K562 (cell line): Measurements from ENCODE around the gene MLH3. TPM values are rescaled to one million over a fixed set of nuclear protein-coding genes. Genes with fewer than 3 reads are reported as not detected.

Experiments used
- DACH1 ChIP-seq: fragments of 450-650 bp; IDR thresholded peaks from 2 replicates; pipeline ENCODE4 v1.6.1; 2018; ENCODE audit not compliant: partially characterized antibody
- polyA plus RNA-seq, 8 experiments: library from polyadenylated mRNA; depleted of rRNA in 4 of 8; stranded (reverse) in 5 of 8; unstranded in 3 of 8; fragments of >200 nt; fragmentation: Nextera tagmentation in 2 of 8; fragmentation: Illumina TruSeq in 1 of 8; extraction: Ambion mirVana in 2 of 8; extraction: Trizol in 1 of 8; gene quantifications; 2 replicates each; pipeline versions ENCODE4 v1.2.1 to v1.2.3, GENCODE V29; 2011 to 2014; ENCODE audit warnings: inconsistent platforms in 1 of 8, missing spikeins in 1 of 8
- total RNA-seq, 7 experiments: library from RNA; depleted of rRNA in 6 of 7; stranded (reverse); fragments of >200 nt in 6 of 7; fragmentation: Illumina TruSeq in 2 of 7; extraction: Trizol in 2 of 7; gene quantifications; 2 replicates each; pipeline versions ENCODE4 v1.2.1 to v1.2.3, GENCODE V29; 2011 to 2021; ENCODE audit warnings: low replicate concordance in 1 of 7
- TF ChIP-seq, protein P1 (sequence below): fragments of 250-450 bp; sonication (Bioruptor Pico); IDR thresholded peaks from 2 replicates; pipeline ENCODE4 v1.5.1; 2021; ENCODE audit warnings: mild to moderate bottlenecking
- TF ChIP-seq, protein P2 (sequence below): fragments of 450-650 bp; IDR thresholded peaks from 2 replicates; pipeline ENCODE4 v1.6.1; 2016
- TF ChIP-seq, protein P3 (sequence below), 2 experiments: fragments of 450-650 bp; IDR thresholded peaks; 2 replicates each; pipeline ENCODE4 v1.6.1; 2016; ENCODE audit warnings: mild to moderate bottlenecking in 2 of 2, borderline replicate concordance in 1 of 2, low read depth in 1 of 2, moderate library complexity in 1 of 2
- TF ChIP-seq, protein P4 (sequence below): sonication (generic); formaldehyde crosslinking; IDR thresholded peaks from 2 replicates; pipeline ENCODE4 v1.8.1; 2023; ENCODE audit warnings: mild to moderate bottlenecking, missing genetic modification reagents
- TF ChIP-seq, protein P5 (sequence below), 2 experiments: fragments of 450-650 bp; IDR thresholded peaks; 2 replicates each; pipeline ENCODE4 v1.6.1; 2016

The MLH3 gene
- total and polyA plus RNA-seq, 9 of the 15 experiments (the other 6 are each of a cell fraction or from before 2014, with no cell fraction given) = 5.9 to 15.3 (median 10.7) TPM

DNA sequence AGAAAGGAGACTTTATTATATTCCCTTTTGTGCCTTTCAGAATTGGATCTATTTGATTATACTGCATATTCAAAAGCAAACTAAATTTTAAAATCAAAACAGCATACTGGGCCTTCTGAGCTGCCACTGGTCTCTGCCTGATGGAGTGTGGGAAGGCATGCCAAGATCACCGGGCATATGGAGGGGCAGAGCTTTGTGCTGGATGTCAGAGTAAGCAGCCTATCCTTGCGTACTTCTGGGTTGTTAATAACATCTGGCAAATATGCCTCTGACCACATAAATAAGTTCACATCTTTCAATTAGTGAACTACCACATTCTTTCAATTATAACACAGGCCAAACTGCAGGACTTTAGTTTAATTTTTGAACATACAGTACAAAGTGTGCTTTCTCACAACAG is 18.3 kb downstream of the MLH3 start (continued):
- TF ChIP-seq, protein P1, sequence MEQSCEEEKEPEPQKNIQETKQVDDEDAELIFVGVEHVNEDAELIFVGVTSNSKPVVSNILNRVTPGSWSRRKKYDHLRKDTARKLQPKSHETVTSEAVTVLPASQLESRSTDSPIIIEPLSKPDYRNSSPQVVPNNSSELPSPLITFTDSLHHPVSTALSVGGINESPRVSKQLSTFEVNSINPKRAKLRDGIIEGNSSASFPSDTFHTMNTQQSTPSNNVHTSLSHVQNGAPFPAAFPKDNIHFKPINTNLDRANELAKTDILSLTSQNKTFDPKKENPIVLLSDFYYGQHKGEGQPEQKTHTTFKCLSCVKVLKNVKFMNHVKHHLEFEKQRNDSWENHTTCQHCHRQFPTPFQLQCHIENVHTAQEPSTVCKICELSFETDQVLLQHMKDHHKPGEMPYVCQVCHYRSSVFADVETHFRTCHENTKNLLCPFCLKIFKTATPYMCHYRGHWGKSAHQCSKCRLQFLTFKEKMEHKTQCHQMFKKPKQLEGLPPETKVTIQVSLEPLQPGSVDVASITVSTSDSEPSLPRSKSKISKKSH (CRISPR knock-in tag) = no peak
- TF ChIP-seq, protein P2, sequence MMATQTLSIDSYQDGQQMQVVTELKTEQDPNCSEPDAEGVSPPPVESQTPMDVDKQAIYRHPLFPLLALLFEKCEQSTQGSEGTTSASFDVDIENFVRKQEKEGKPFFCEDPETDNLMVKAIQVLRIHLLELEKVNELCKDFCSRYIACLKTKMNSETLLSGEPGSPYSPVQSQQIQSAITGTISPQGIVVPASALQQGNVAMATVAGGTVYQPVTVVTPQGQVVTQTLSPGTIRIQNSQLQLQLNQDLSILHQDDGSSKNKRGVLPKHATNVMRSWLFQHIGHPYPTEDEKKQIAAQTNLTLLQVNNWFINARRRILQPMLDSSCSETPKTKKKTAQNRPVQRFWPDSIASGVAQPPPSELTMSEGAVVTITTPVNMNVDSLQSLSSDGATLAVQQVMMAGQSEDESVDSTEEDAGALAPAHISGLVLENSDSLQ = no peak
- TF ChIP-seq DACH1 = no peak
- TF ChIP-seq, protein P3, sequence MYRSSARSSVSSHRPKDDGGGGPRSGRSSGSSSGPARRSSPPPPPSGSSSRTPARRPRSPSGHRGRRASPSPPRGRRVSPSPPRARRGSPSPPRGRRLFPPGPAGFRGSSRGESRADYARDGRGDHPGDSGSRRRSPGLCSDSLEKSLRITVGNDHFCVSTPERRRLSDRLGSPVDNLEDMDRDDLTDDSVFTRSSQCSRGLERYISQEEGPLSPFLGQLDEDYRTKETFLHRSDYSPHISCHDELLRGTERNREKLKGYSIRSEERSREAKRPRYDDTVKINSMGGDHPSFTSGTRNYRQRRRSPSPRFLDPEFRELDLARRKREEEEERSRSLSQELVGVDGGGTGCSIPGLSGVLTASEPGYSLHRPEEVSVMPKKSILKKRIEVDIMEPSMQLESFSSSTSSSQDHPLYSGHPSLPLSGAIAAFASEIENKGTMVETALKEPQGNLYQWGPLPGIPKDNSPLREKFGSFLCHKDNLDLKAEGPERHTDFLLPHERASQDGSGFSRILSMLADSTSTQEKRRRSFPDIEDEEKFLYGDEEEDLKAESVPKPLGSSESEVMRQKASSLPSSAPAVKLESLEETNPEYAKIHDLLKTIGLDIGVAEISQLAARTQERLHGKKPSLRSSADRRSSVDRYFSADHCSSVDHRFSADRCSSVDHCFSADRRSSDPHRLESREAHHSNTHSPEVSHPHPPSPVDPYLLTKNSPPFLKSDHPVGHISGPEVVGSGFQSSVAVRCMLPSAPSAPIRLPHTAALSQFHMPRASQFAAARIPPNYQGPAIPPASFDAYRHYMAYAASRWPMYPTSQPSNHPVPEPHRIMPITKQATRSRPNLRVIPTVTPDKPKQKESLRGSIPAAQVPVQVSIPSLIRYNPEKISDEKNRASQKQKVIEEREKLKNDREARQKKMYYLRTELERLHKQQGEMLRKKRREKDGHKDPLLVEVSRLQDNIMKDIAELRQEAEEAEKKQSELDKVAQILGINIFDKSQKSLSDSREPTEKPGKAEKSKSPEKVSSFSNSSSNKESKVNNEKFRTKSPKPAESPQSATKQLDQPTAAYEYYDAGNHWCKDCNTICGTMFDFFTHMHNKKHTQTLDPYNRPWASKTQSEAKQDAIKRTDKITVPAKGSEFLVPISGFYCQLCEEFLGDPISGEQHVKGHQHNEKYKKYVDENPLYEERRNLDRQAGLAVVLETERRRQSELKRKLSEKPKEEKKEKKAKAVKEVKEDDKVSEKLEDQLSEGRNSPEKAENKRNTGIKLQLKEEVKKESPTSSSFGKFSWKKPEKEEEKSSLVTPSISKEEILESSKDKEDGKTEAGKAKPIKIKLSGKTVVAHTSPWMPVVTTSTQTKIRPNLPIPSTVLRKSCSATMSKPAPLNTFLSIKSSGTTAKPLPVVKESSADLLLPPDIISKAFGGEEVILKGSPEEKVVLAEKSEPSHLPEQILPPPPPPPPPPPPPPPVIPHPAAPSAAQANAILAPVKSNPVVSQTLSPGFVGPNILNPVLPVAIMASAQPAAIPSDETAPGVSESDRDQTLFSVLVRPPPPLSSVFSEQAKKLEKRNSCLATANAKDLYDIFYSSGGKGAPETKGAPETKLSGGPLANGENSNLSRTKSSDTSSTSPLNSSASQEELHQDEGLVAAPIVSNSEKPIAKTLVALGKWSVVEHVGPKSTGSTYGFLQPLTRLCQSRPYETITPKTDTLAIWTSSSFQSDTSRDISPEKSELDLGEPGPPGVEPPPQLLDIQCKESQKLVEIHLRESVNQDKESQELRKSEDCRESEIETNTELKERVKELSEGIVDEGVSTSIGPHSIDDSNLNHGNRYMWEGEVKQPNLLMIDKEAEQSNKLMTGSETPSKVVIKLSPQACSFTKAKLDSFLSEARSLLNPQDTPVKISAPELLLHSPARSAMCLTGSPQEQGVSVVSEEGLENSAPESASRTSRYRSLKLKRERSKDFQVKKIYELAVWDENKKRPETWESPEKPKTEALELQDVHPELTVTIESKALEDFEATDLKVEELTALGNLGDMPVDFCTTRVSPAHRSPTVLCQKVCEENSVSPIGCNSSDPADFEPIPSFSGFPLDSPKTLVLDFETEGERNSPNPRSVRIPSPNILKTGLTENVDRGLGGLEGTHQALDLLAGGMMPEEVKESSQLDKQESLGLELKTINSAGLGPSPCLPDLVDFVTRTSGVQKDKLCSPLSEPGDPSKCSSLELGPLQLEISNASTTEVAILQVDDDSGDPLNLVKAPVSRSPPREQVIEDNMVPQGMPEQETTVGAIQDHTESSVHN (IDR thresholded peaks at IDR 0.05; ENCODE audit: borderline replicate concordance in 1 of 2, low read depth in 1 of 2) = no peak
- TF ChIP-seq, protein P4, sequence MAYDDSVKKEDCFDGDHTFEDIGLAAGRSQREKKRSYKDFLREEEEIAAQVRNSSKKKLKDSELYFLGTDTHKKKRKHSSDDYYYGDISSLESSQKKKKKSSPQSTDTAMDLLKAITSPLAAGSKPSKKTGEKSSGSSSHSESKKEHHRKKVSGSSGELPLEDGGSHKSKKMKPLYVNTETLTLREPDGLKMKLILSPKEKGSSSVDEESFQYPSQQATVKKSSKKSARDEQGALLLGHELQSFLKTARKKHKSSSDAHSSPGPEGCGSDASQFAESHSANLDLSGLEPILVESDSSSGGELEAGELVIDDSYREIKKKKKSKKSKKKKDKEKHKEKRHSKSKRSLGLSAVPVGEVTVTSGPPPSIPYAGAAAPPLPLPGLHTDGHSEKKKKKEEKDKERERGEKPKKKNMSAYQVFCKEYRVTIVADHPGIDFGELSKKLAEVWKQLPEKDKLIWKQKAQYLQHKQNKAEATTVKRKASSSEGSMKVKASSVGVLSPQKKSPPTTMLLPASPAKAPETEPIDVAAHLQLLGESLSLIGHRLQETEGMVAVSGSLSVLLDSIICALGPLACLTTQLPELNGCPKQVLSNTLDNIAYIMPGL = no peak
- TF ChIP-seq, protein P5, sequence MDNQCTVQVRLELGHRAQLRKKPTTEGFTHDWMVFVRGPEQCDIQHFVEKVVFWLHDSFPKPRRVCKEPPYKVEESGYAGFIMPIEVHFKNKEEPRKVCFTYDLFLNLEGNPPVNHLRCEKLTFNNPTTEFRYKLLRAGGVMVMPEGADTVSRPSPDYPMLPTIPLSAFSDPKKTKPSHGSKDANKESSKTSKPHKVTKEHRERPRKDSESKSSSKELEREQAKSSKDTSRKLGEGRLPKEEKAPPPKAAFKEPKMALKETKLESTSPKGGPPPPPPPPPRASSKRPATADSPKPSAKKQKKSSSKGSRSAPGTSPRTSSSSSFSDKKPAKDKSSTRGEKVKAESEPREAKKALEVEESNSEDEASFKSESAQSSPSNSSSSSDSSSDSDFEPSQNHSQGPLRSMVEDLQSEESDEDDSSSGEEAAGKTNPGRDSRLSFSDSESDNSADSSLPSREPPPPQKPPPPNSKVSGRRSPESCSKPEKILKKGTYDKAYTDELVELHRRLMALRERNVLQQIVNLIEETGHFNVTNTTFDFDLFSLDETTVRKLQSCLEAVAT (IDR thresholded peaks at IDR 0.05) = no peak
